ENCODE data around the gene CA5A. TPM values are rescaled to one million over a fixed set of nuclear protein-coding genes. Genes with fewer than 3 reads are reported as not detected.

CA5A gene
- total and polyA plus RNA-seq, 2 experiments from 2014 or later, result not detected

GRCh38 chr16:87850009-87851006, 86.0 kb downstream of the CA5A start (continued):
- TF ChIP-seq ZNF462 (CRISPR knock-in tag; IDR thresholded peaks at IDR 0.05), result no peak
- no peak for TF ChIP-seq ZNF114 (CRISPR knock-in tag; IDR thresholded peaks at IDR 0.05)
- TF ChIP-seq REST (IDR thresholded peaks at IDR 0.05; ENCODE audit: unreplicated experiment), result no peak

Measured in GM23338 (cell line).